ENCODE measurements around the gene HEATR1.
A peak's percentile ranks its signal among the peaks of the same experiment; 100 is the strongest.
"Not testable (repeated sequence)": the region's sequence is repeated elsewhere in the genome, so short reads cannot be mapped to it uniquely, and the experiment has no call there.

Gene HEATR1

GRCh38 chr1:236619398-236619797, 15.1 kb upstream of the HEATR1 start:
- Histone ChIP-seq H3K27me3 (ENCODE audit: control insufficient read depth, insufficient read depth, low read length) (no peaks in the 10 kb centered on the region), H3K9me3 (ENCODE audit: control insufficient read depth, insufficient read depth, low read length) (no peaks in the 10 kb centered on the region), H3K4me3 (ENCODE audit: low read depth, low read length) (no peak overlapping the region), H3K36me3 (ENCODE audit: control insufficient read depth, insufficient read depth, low read length) (no peaks in the 10 kb centered on the region), H3K4me1 (ENCODE audit: control insufficient read depth, insufficient read depth, low read length) (no peaks in the 10 kb centered on the region), H3K9ac (ENCODE audit: low read depth, low read length) (no peak overlapping the region)

DNA sequence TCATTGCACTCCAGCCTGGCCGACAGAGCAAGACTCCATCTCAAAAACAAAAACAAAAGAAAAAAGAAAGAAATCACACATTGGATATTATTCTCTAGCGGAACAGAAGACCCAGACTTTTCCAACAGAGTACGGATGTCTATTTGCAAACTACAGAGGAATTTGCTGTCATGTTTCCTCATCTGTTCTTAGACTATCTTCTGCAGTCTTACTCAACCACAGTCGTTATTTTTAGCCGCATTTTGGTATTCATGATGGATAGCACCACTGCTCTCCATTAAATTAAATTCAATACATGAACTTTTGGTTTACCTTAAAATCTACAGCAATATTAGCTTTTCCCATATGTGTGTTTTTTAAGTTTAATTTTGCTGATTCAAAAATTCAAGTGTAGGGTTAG, 14.2 kb upstream of the HEATR1 start:
- H3K9ac ChIP-seq (ENCODE audit: low read depth, low read length): no peak overlapping the region
- H3K4me3 ChIP-seq (ENCODE audit: low read depth, low read length): no peak overlapping the region
- H3K27me3 ChIP-seq (ENCODE audit: control insufficient read depth, insufficient read depth, low read length): no peaks in the 10 kb centered on the region
- no peaks in the 10 kb centered on the region for H3K9me3 ChIP-seq (ENCODE audit: control insufficient read depth, insufficient read depth, low read length)
- no peaks in the 10 kb centered on the region for H3K36me3 ChIP-seq (ENCODE audit: control insufficient read depth, insufficient read depth, low read length)
- no peaks in the 10 kb centered on the region for H3K4me1 ChIP-seq (ENCODE audit: control insufficient read depth, insufficient read depth, low read length)

DNA sequence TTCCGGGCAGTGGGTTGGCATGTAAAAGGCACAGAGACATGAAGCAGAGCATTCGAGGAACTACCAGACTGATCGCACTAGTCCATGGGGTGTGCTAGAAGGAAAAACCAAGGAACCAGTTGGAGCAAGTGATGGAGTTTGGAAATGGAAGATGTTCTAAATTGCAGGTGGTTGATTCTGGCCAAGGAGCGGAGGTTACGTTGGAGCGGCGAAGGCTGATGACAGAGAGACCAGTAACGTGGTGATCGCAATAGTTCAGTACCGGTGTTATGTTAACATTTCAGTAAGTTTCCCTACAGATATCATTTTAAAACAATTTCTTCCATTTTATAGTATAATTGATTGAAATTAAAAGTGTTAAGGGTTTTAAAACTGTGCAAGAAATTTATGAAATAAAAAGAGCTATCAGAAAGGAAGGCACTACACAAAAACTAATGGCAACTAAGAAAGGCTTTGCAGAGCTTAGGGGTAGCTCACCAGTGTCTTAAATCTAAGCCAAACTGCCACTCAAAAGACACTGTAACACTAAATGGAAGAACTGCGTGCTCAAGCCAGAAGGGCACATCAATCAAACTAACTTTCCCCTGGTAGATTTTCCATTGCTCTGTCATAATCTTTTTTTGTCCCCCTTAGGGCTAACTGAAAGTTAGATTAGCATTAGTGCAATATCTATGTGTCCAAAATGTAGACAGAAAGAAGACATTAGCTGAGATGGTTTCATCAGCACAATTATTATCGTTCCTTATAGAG, 11.3 kb upstream of the HEATR1 start:
- Histone ChIP-seq H3K27me3 (ENCODE audit: control insufficient read depth, insufficient read depth, low read length) (no peaks in the 10 kb centered on the region), H3K9me3 (ENCODE audit: control insufficient read depth, insufficient read depth, low read length) (no peaks in the 10 kb centered on the region), H3K9ac (ENCODE audit: low read depth, low read length) (no peak overlapping the region), H3K36me3 (ENCODE audit: control insufficient read depth, insufficient read depth, low read length) (no peaks in the 10 kb centered on the region), H3K4me1 (ENCODE audit: control insufficient read depth, insufficient read depth, low read length) (no peaks in the 10 kb centered on the region), H3K4me3 (ENCODE audit: low read depth, low read length) (no peak overlapping the region)

- no peaks in the 10 kb centered on the region for H3K4me1 ChIP-seq (ENCODE audit: control insufficient read depth, insufficient read depth, low read length)
These were observed 8.0 kb upstream of the HEATR1 start for GRCh38 chr1:236612349-236612748.

GRCh38 chr1:236608930-236609726, 4.8 kb upstream of the HEATR1 start:
- Histone ChIP-seq H3K36me3 (ENCODE audit: control insufficient read depth, insufficient read depth, low read length) (no peaks in the 10 kb centered on the region), H3K9ac (ENCODE audit: low read depth, low read length) (no peak overlapping the region), H3K9me3 (ENCODE audit: control insufficient read depth, insufficient read depth, low read length) (no peaks in the 10 kb centered on the region), H3K27me3 (ENCODE audit: control insufficient read depth, insufficient read depth, low read length) (no peaks in the 10 kb centered on the region), H3K4me3 (ENCODE audit: low read depth, low read length) (no peak overlapping the region), H3K4me1 (ENCODE audit: control insufficient read depth, insufficient read depth, low read length) (no peaks in the 10 kb centered on the region)

More at GRCh38 chr1:236612349-236612748, 8.0 kb upstream of the HEATR1 start:
- no peak overlapping the region for H3K4me3 ChIP-seq (ENCODE audit: low read depth, low read length)
- no peaks in the 10 kb centered on the region for H3K27me3 ChIP-seq (ENCODE audit: control insufficient read depth, insufficient read depth, low read length)
- H3K36me3 ChIP-seq (ENCODE audit: control insufficient read depth, insufficient read depth, low read length): no peaks in the 10 kb centered on the region
- H3K9me3 ChIP-seq (ENCODE audit: control insufficient read depth, insufficient read depth, low read length): no peaks in the 10 kb centered on the region
- no peak overlapping the region for H3K9ac ChIP-seq (ENCODE audit: low read depth, low read length)

- not testable (repeated sequence) for H3K27me3 ChIP-seq (ENCODE audit: control insufficient read depth, insufficient read depth, low read length); H3K4me3 ChIP-seq (ENCODE audit: low read depth, low read length)
These were observed 3.3 kb upstream of the HEATR1 start for GRCh38 chr1:236607597-236607996.

DNA sequence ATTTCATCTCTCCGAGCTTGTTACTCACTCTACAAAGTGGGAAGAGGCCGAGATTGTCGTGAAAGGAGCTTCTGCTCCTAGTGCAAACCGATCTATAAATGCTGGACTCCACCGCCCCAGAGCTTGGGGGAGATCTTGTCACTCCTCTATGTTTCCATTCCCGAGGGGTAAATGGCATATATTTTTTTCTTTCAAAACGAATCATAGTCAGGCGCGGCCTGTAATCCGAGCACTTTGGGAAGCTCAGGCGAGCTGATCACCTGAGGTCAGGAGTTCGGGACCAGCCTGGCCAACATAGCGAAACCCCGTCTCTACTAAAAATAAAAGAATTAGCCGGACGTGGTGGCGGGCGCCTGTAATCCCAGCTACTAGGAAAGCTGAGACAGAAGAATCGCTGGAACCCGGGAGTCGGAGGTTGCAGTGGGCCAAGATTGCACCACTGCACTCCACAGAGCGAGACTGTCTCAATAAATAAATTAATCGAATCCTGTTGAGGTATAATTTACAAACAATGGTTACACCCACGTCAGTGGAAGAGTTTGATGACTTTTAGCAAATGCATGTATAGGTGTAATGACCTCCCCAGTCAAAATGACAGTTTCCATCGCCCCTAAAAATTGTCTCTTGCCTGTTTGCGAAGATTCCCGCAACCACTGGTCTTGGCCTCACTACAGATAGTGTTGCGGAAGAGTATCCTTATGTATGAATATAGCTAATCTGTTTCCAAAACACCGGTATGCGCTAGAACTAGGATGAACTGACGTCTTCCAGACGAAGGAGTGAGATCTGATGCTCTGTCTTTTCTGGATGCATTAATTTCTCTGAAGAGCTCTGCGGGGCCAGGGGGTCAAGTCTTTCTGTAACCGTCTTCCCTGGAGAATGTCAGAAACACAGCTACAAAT, 840 bp upstream of the HEATR1 start:
- no peaks in the 10 kb centered on the region for H3K36me3 ChIP-seq (ENCODE audit: control insufficient read depth, insufficient read depth, low read length)
- H3K4me3 ChIP-seq (ENCODE audit: low read depth, low read length): peak overlapping the region; percentile 78
- no peaks in the 10 kb centered on the region for H3K27me3 ChIP-seq (ENCODE audit: control insufficient read depth, insufficient read depth, low read length)
- no peak overlapping the region for H3K9ac ChIP-seq (ENCODE audit: low read depth, low read length)
- no peaks in the 10 kb centered on the region for H3K4me1 ChIP-seq (ENCODE audit: control insufficient read depth, insufficient read depth, low read length)
- no peaks in the 10 kb centered on the region for H3K9me3 ChIP-seq (ENCODE audit: control insufficient read depth, insufficient read depth, low read length)

More at GRCh38 chr1:236607597-236607996, 3.3 kb upstream of the HEATR1 start:
- not testable (repeated sequence) for H3K9me3 ChIP-seq (ENCODE audit: control insufficient read depth, insufficient read depth, low read length); H3K36me3 ChIP-seq (ENCODE audit: control insufficient read depth, insufficient read depth, low read length); H3K4me1 ChIP-seq (ENCODE audit: control insufficient read depth, insufficient read depth, low read length); H3K9ac ChIP-seq (ENCODE audit: low read depth, low read length)

GRCh38 chr1:236602171-236602570, 2.1 kb downstream of the HEATR1 start:
- no peaks in the 10 kb centered on the region for H3K4me1 ChIP-seq (ENCODE audit: control insufficient read depth, insufficient read depth, low read length)
- H3K36me3 ChIP-seq (ENCODE audit: control insufficient read depth, insufficient read depth, low read length): no peaks in the 10 kb centered on the region
- no peaks in the 10 kb centered on the region for H3K27me3 ChIP-seq (ENCODE audit: control insufficient read depth, insufficient read depth, low read length)
- H3K9ac ChIP-seq (ENCODE audit: low read depth, low read length): no peak overlapping the region
- no peaks in the 10 kb centered on the region for H3K9me3 ChIP-seq (ENCODE audit: control insufficient read depth, insufficient read depth, low read length)
- no peak overlapping the region for H3K4me3 ChIP-seq (ENCODE audit: low read depth, low read length)

DNA sequence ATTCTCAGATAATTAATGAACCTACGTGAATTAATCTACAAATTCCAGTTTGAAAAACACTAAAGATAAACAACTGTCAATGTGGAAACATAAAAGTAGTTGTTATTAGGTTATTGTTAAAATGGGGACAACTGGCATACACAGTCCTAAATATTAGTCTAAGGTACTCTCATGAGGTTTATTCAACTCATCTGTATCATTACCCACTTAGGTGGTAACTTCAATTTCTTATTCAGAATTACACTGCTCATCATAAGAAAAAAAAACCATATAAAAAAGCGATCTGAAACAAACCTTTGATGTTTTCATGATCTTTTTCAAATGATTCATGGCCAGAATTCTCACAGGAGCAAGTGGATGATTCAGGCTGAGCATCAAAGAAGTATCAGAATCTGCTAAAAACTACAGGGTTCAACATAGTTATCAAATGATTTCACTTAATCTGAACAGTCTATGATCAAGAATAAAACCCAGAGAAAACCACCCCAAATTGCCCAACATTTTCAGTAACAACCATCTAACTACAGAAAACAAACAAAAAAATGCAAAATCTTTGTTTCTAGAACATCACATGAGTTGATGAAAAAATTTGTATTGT, 13.7 kb downstream of the HEATR1 start:
- Histone ChIP-seq H3K9ac (ENCODE audit: low read depth, low read length) (no peak overlapping the region), H3K36me3 (ENCODE audit: control insufficient read depth, insufficient read depth, low read length) (no peaks in the 10 kb centered on the region), H3K4me3 (ENCODE audit: low read depth, low read length) (no peak overlapping the region)

DNA sequence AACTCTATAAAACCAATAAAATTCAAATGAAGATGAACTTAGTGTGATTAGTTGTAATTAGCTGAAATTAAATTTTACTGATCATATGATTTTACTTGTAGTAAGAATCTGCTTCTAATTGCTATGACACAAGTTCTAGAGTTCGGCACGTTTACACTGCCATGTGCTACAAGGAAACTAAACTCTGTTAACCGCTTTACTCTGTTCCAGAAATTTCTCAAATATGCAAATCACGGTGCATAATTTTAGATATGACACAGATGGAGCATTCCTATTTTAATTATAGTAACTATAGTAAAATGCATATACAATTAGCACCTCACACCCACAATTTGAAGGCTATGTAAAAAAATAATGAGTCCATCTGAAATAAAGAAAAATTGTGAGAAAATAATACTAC, 14.8 kb downstream of the HEATR1 start:
- Histone ChIP-seq H3K36me3 (ENCODE audit: control insufficient read depth, insufficient read depth, low read length) (peaks cover 3% of the 10 kb centered on the region), H3K4me3 (ENCODE audit: low read depth, low read length) (no peak overlapping the region), H3K4me1 (ENCODE audit: control insufficient read depth, insufficient read depth, low read length) (no peaks in the 10 kb centered on the region), H3K9me3 (ENCODE audit: control insufficient read depth, insufficient read depth, low read length) (no peaks in the 10 kb centered on the region), H3K9ac (ENCODE audit: low read depth, low read length) (no peak overlapping the region), H3K27me3 (ENCODE audit: control insufficient read depth, insufficient read depth, low read length) (no peaks in the 10 kb centered on the region)

More for the DNA sequence above, 13.7 kb downstream of the HEATR1 start:
- no peaks in the 10 kb centered on the region for H3K9me3 ChIP-seq (ENCODE audit: control insufficient read depth, insufficient read depth, low read length)
- no peaks in the 10 kb centered on the region for H3K27me3 ChIP-seq (ENCODE audit: control insufficient read depth, insufficient read depth, low read length)
- no peaks in the 10 kb centered on the region for H3K4me1 ChIP-seq (ENCODE audit: control insufficient read depth, insufficient read depth, low read length)

- H3K9ac ChIP-seq (ENCODE audit: low read depth, low read length): no peak overlapping the region
- no peaks in the 10 kb centered on the region for H3K4me1 ChIP-seq (ENCODE audit: control insufficient read depth, insufficient read depth, low read length)
- H3K9me3 ChIP-seq (ENCODE audit: control insufficient read depth, insufficient read depth, low read length): no peaks in the 10 kb centered on the region
- peaks cover 9% of the 10 kb centered on the region for H3K36me3 ChIP-seq (ENCODE audit: control insufficient read depth, insufficient read depth, low read length)
- H3K27me3 ChIP-seq (ENCODE audit: control insufficient read depth, insufficient read depth, low read length): no peaks in the 10 kb centered on the region
- no peak overlapping the region for H3K4me3 ChIP-seq (ENCODE audit: low read depth, low read length)
These were observed 22.8 kb downstream of the HEATR1 start for GRCh38 chr1:236581528-236581927.
